Measurements from ENCODE around the gene KCNJ2. TPM values are rescaled to one million over a fixed set of nuclear protein-coding genes. Genes with fewer than 3 reads are reported as not detected.

Gene KCNJ2
- total RNA-seq, 1 experiment from 2014 or later, result not detected

DNA sequence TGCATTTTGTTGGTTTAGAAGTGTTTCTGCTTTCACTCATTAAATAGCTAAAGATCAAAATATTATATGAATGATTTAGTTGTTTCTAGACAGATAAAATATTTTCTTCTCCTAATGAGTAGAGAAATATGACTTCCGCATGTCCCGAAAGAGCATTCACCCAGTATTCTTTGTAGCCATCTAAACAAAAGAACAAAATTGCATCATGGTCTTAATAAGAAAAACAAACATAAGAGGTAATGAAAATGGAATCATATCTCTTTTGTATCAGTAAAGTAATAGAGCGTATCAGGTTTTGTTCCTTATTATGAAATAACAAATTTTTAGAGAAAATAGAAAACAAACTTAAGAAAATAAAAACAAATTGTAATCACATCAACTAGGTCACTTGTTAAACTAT is 16.1 kb upstream of the KCNJ2 start:
- Histone ChIP-seq H3K36me3 (ENCODE audit: control insufficient read depth in 1 of 2, insufficient read depth in 2 of 2, low read length in 2 of 2) (no peaks in the 10 kb centered on the region), H3K27ac (ENCODE audit: low read depth, low read length) (no peak overlapping the region), H2AFZ (ENCODE audit: low read depth, low read length, poor library complexity, severe bottlenecking) (no peak overlapping the region), H4K20me1 (ENCODE audit: insufficient read depth) (no peaks in the 10 kb centered on the region), H3K27me3 (ENCODE audit: insufficient read depth, low read length) (no peaks in the 10 kb centered on the region), H3K4me1 (ENCODE audit: control insufficient read depth in 1 of 2, insufficient read depth in 2 of 2, low read length in 2 of 2) (no peaks in the 10 kb centered on the region), H3K9me2 (ENCODE audit: insufficient read depth) (no peaks in the 10 kb centered on the region), H3K9me3 (ENCODE audit: control insufficient read depth in 1 of 2, insufficient read depth in 1 of 2, low read depth in 1 of 2, low read length in 2 of 2) (peaks cover 4 to 7% of the 10 kb centered on the region in 2 experiments; a peak in 2 of 4 replicates), H3K9ac (ENCODE audit: low read length) (no peak overlapping the region), H3K4me3 (replicated peaks in 1 of 2; ENCODE audit: low read depth in 1 of 2, low read length in 2 of 2) (no peak overlapping the region), H3K4me2 (ENCODE audit: low read length) (no peak overlapping the region), H3K79me2 (ENCODE audit: insufficient read depth, low read length) (no peaks in the 10 kb centered on the region)
- no TSS peak for BruUV-seq (replicated peaks)
- ChIA-PET RAD21 (ENCODE audit: low non-redundant PET in 1 of 2, low total read pairs in 2 of 2, uncharacterized antibody in 2 of 2, unreplicated experiment in 2 of 2) (no interaction called here), CTCF (no interaction called here), POLR2A (no interaction called here)
- no peak for ATAC-seq
- TF ChIP-seq REST (IDR thresholded peaks at IDR 0.05; ENCODE audit: low read depth) (no peak), SP1 (IDR thresholded peaks at IDR 0.05; ENCODE audit: low read depth) (no peak), SIN3A (IDR thresholded peaks at IDR 0.05; ENCODE audit: low read depth) (no peak), EZH2phosphoT487 (IDR thresholded peaks at IDR 0.05; ENCODE audit: borderline replicate concordance) (no peak), EZH2 (IDR thresholded peaks at IDR 0.05) (no peak), SRF (IDR thresholded peaks at IDR 0.05; ENCODE audit: low read depth) (no peak), RAD21 (IDR thresholded peaks at IDR 0.05; ENCODE audit: low read depth) (no peak), YY1 (IDR thresholded peaks at IDR 0.05; ENCODE audit: extremely low read depth, insufficient replicate concordance, low read depth, low read length) (no peak), CEBPB (IDR thresholded peaks at IDR 0.05; ENCODE audit: low read depth) (no peak), JUND (IDR thresholded peaks at IDR 0.05) (no peak), ZBTB33 (IDR thresholded peaks at IDR 0.05; ENCODE audit: extremely low read depth, insufficient replicate concordance, low read length) (no peak), POLR2AphosphoS5 (IDR thresholded peaks at IDR 0.05; ENCODE audit: low read depth, low read length) (no peak)
- TF ChIP-seq, protein P1, sequence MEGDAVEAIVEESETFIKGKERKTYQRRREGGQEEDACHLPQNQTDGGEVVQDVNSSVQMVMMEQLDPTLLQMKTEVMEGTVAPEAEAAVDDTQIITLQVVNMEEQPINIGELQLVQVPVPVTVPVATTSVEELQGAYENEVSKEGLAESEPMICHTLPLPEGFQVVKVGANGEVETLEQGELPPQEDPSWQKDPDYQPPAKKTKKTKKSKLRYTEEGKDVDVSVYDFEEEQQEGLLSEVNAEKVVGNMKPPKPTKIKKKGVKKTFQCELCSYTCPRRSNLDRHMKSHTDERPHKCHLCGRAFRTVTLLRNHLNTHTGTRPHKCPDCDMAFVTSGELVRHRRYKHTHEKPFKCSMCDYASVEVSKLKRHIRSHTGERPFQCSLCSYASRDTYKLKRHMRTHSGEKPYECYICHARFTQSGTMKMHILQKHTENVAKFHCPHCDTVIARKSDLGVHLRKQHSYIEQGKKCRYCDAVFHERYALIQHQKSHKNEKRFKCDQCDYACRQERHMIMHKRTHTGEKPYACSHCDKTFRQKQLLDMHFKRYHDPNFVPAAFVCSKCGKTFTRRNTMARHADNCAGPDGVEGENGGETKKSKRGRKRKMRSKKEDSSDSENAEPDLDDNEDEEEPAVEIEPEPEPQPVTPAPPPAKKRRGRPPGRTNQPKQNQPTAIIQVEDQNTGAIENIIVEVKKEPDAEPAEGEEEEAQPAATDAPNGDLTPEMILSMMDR (IDR thresholded peaks at IDR 0.05 in 2 of 3, conservative IDR thresholded peaks at IDR 0.05 in 1 of 3; ENCODE audit: borderline replicate concordance in 1 of 3, insufficient read depth in 1 of 3, low read depth in 2 of 3, low read length in 2 of 3), result no peak
- TF ChIP-seq, protein P2, sequence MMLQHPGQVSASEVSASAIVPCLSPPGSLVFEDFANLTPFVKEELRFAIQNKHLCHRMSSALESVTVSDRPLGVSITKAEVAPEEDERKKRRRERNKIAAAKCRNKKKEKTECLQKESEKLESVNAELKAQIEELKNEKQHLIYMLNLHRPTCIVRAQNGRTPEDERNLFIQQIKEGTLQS (IDR thresholded peaks at IDR 0.05), result no peak
- TF ChIP-seq, protein P3, sequence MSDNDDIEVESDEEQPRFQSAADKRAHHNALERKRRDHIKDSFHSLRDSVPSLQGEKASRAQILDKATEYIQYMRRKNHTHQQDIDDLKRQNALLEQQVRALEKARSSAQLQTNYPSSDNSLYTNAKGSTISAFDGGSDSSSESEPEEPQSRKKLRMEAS (IDR thresholded peaks at IDR 0.05), result no peak
- DNase-seq (ENCODE audit: low read depth, low spot score), result no peak
- intact Hi-C loops (cut with micrococcal nuclease), result no loop called here

Data from HCT116 (cell line).